Esophagus (tissue), 2 donors: ENCODE results near the gene NACC2. TPM values are rescaled to one million over a fixed set of nuclear protein-coding genes. Genes with fewer than 3 reads are reported as not detected.

Experiments
- H3K27ac ChIP-seq, 2 donors: one replicate each; pipeline ENCODE4 v1.5.1; 2013; ENCODE audit warnings: low read depth in 2 of 2, mild to moderate bottlenecking in 2 of 2, inconsistent platforms in 1 of 2, low read length in 1 of 2, moderate library complexity in 1 of 2
- H3K27me3 ChIP-seq, 2 donors: one replicate each; pipeline ENCODE4 v1.6.1; 2013; ENCODE audit warnings: low read length in 2 of 2, control low read depth in 1 of 2, mild to moderate bottlenecking in 1 of 2; ENCODE audit not compliant: insufficient read depth in 2 of 2, control insufficient read depth in 1 of 2
- H3K36me3 ChIP-seq, 2 donors: one replicate each; pipeline ENCODE4 v1.6.1; 2013; ENCODE audit warnings: low read length in 1 of 2; ENCODE audit not compliant: control insufficient read depth in 2 of 2, insufficient read depth in 2 of 2
- H3K4me1 ChIP-seq, 2 donors: one replicate each; pipeline ENCODE4 v1.6.1; 2013; ENCODE audit warnings: low read length in 1 of 2; ENCODE audit not compliant: control insufficient read depth in 2 of 2, insufficient read depth in 2 of 2
- H3K4me3 ChIP-seq, 2 donors: one replicate each; pipeline ENCODE4 v1.5.1; 2013; ENCODE audit warnings: low read length in 2 of 2, mild to moderate bottlenecking in 2 of 2, low read depth in 1 of 2, moderate library complexity in 1 of 2
- H3K9me3 ChIP-seq, 2 donors: one replicate each; pipeline ENCODE4 v1.6.1; 2013; ENCODE audit warnings: mild to moderate bottlenecking in 2 of 2, low read depth in 1 of 2, low read length in 1 of 2, moderate library complexity in 1 of 2; ENCODE audit not compliant: control insufficient read depth in 2 of 2, insufficient read depth in 1 of 2
- WGBS, 2 donors: extraction: QIAGEN DNeasy Blood & Tissue Kit; methylation state at CpG; one replicate each; pipeline ENCODE4 v1.1.7; 2013; 5-methylcytosine and 5-hydroxymethylcytosine counted together
- polyA plus RNA-seq, 2 donors: library from polyadenylated mRNA; stranded (reverse); fragments of 200-250 nt; gene quantifications; one replicate each; pipeline ENCODE4 v1.2.3, GENCODE V29; 2013
- donor health status: healthy with polysubstance abuse.
- donor health status: Bipolar disorder and iron deficiency.

Gene NACC2
- polyA plus RNA-seq, 2 donors: 3.2 to 4.5 TPM

GRCh38 chr9:136058084-136058483 is 37.0 kb downstream of the NACC2 start:
- Histone ChIP-seq H3K4me1 (peaks cover 0 to 5% of the 10 kb centered on the region in 2 donors), H3K27me3 (no peaks in the 10 kb centered on the region), H3K27ac (no peak overlapping the region), H3K9me3 (no peaks in the 10 kb centered on the region), H3K36me3 (no peaks in the 10 kb centered on the region), H3K4me3 (no peak overlapping the region)
- WGBS, 2 donors: 90% methylated on average over 13 of the region's 13 CpGs

- Histone ChIP-seq H3K4me1 (peaks cover 2 to 11% of the 10 kb centered on the region in 2 donors), H3K4me3 (no peak overlapping the region), H3K36me3 (no peaks in the 10 kb centered on the region), H3K9me3 (no peaks in the 10 kb centered on the region), H3K27me3 (no peaks in the 10 kb centered on the region), H3K27ac (no peak overlapping the region)
- 91 to 94% methylated on average over 30 of the region's 30 CpGs for WGBS, 2 donors
These were observed 37.6 kb downstream of the NACC2 start for GRCh38 chr9:136057236-136058081.

GRCh38 chr9:136056546-136057235 is 38.4 kb downstream of the NACC2 start:
- Histone ChIP-seq H3K4me1 (peaks cover 5 to 13% of the 10 kb centered on the region in 2 donors), H3K36me3 (no peaks in the 10 kb centered on the region), H3K9me3 (no peaks in the 10 kb centered on the region), H3K27me3 (no peaks in the 10 kb centered on the region), H3K4me3 (no peak overlapping the region), H3K27ac (no peak overlapping the region)
- WGBS, 2 donors: 88 to 90% methylated on average over 24 to 25 of the region's 25 CpGs

- no peak overlapping the region for H3K4me3 ChIP-seq
- WGBS, 2 donors: 67 to 70% methylated on average over 30 of the region's 30 CpGs
- H3K27me3 ChIP-seq: no peaks in the 10 kb centered on the region
- no peak overlapping the region for H3K27ac ChIP-seq
- no peaks in the 10 kb centered on the region for H3K9me3 ChIP-seq
- no peaks in the 10 kb centered on the region for H3K36me3 ChIP-seq
- H3K4me1 ChIP-seq: peaks cover 6 to 16% of the 10 kb centered on the region in 2 donors
These were observed 39.2 kb downstream of the NACC2 start for GRCh38 chr9:136055715-136056545.

GRCh38 chr9:136054798-136055714 is 40.0 kb downstream of the NACC2 start:
- H3K4me1 ChIP-seq: peaks cover 8 to 19% of the 10 kb centered on the region in 2 donors
- peaks cover 0 to 1% of the 10 kb centered on the region in 2 donors for H3K36me3 ChIP-seq
- no peaks in the 10 kb centered on the region for H3K9me3 ChIP-seq
- 86 to 89% methylated on average over 18 of the region's 18 CpGs for WGBS, 2 donors
- H3K27ac ChIP-seq: no peak overlapping the region
- no peaks in the 10 kb centered on the region for H3K27me3 ChIP-seq
- no peak overlapping the region for H3K4me3 ChIP-seq

GRCh38 chr9:136054146-136054545 is 40.9 kb downstream of the NACC2 start:
- Histone ChIP-seq H3K4me1 (peaks cover 8 to 21% of the 10 kb centered on the region in 2 donors), H3K27me3 (no peaks in the 10 kb centered on the region)
- 85 to 87% methylated on average over 12 of the region's 12 CpGs for WGBS, 2 donors

GRCh38 chr9:136053757-136054142 is 41.3 kb downstream of the NACC2 start:
- Histone ChIP-seq H3K4me3 (no peak overlapping the region), H3K9me3 (no peaks in the 10 kb centered on the region), H3K36me3 (peaks cover 0 to 11% of the 10 kb centered on the region in 2 donors), H3K4me1 (peaks cover 8 to 21% of the 10 kb centered on the region in 2 donors), H3K27ac (no peak overlapping the region), H3K27me3 (no peaks in the 10 kb centered on the region)
- 70 to 74% methylated on average over 8 of the region's 8 CpGs for WGBS, 2 donors

More at GRCh38 chr9:136054146-136054545, 40.9 kb downstream of the NACC2 start:
- Histone ChIP-seq H3K9me3 (no peaks in the 10 kb centered on the region), H3K36me3 (peaks cover 0 to 9% of the 10 kb centered on the region in 2 donors), H3K4me3 (no peak overlapping the region), H3K27ac (no peak overlapping the region)

GRCh38 chr9:136052991-136053756 is 41.9 kb downstream of the NACC2 start:
- Histone ChIP-seq H3K27ac (peak overlapping the region; percentile 3 to 13), H3K36me3 (peaks cover 0 to 15% of the 10 kb centered on the region in 2 donors), H3K9me3 (no peaks in the 10 kb centered on the region), H3K4me1 (peaks cover 8 to 25% of the 10 kb centered on the region in 2 donors), H3K4me3 (no peak overlapping the region), H3K27me3 (no peaks in the 10 kb centered on the region)
- whole genome bisulfite sequencing, 2 donors: 39 to 41% methylated on average over 23 of the region's 23 CpGs
